HEK293 (cell line): ENCODE results near the gene TRAPPC4.
A peak's percentile ranks its signal among the peaks of the same experiment; 100 is the strongest.

ENCODE experiments used
- INSM2 ChIP-seq: fragments of 450-650 bp; formaldehyde crosslinking; IDR thresholded peaks from 2 replicates; pipeline ENCODE4 v1.5.1; 2016; ENCODE audit warnings: missing biosample characterization, missing genetic modification characterization
- ZNF623 ChIP-seq: fragments of 450-650 bp; formaldehyde crosslinking; IDR thresholded peaks from 2 replicates; pipeline ENCODE4 v1.5.1; 2016; ENCODE audit warnings: missing biosample characterization, missing genetic modification characterization

Gene TRAPPC4

GRCh38 chr11:119067371-119068222 is 49.0 kb downstream of the TRAPPC4 start, which contains the start of gene VPS11 (continued):
- 0 out of 2 replicates have a peak, but pooled peaks have one; percentile 15 for TF ChIP-seq INSM2 (tag by site-specific recombination)
- no peak for TF ChIP-seq ZNF623 (tag by site-specific recombination)
